Activated CD4-positive, alpha-beta T cell treated with anti-CD3 and anti-CD28 coated beads, Interleukin-2, amount 50 U/mL, for 1 hour (primary cell): ENCODE data around the gene FUT6.

Experiments
- DNase-seq: peaks from one replicate; pipeline ENCODE4 v3.0.0-alpha.2; 2020

Gene FUT6

GRCh38 chr19:5827342-5827890 is 12.1 kb downstream of the FUT6 start:
- DNase-seq: no peak

DNA sequence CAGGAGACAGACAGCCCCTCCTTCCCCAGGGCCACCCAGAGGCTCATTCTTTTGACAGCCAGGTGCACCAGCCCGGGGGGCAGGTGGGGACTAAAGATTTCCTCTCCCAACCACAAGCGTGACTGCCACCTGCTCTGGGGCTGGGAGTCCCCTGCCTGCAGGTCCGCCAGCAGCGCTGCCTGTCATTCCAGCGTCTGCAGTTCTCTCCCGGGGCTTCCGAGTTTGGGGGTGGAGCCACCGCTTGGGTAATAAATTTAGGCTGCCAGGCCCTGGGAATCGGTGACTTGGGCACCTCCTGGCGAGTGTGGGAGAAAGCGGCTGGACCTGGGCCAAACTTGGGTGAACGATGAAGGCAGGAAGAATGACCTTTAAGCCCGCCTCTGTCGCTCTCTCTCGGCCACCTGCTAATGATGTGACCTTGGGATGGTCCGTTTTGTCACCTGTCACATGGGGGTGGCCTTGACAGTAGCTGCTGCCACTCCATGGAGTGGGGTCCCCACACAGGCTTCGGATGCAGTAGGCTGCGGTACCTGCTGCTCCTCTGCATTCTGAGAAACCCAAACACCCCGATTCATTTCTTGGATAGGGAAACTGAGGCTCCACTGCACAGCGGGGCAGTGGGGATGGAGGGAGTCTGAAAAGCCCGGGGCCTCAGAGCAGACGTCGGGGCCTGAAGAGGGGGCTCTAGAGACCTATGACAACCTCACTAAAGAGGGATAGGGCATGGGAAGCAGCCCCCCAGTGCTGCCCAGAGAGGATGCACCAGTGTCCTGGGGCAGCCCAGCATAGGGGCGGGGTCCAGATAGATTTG is 12.8 kb downstream of the FUT6 start:
- no peak for DNase-seq

DNA sequence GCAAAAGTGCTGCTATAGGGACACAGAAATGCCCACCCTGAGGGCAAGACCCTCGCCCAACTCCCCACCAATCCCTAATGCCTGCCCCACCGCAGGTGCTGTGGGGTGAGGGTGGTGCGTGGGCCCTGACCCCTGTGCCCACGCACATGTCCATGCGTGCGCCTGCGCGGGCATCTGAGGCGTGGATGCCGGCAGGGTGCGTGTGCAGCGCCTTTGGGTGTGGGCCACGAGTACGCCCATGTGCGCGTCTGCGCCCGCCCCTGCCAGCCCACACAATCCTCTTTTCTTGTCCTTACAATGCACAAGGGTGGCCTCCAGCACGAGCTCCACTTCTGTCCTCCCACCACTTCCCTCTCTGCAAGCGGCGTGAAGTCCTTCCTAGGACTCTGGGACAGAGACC is 14.3 kb downstream of the FUT6 start:
- no peak for DNase-seq

GRCh38 chr19:5824751-5825150 is 14.8 kb downstream of the FUT6 start:
- DNase-seq: no peak

DNA sequence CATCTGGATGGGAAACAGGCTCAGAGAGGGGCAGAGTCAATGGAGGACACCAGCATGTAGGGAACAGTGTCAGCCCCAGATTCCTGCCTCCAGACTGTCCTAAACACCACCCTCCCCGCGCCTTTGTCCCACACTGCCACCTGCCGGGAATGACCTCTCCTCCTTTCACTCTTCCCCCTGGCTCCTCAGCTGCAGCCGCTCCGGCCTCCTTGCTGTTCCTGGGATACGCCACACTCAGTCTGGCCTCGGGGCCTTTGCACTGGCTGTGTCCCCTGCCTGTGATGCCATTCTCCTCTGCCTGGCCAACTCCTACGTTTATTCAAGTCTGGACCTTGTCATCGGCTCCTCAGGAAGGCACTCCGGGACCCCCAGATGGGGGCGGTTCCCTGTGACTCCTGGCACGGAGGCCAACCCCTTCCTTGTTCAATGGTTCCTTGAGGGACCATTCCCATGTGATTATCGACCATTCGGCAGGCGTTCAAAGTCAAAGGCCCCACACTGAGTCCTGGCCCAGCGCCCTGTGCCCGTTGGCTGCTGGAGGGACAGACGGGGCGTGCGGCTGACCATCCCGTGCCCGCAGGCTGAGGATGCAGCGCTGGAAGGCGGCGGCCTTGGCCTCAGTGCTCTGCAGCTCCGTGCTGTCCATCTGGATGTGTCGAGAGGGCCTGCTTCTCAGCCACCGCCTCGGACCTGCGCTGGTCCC is 15.8 kb downstream of the FUT6 start:
- no peak for DNase-seq

DNA sequence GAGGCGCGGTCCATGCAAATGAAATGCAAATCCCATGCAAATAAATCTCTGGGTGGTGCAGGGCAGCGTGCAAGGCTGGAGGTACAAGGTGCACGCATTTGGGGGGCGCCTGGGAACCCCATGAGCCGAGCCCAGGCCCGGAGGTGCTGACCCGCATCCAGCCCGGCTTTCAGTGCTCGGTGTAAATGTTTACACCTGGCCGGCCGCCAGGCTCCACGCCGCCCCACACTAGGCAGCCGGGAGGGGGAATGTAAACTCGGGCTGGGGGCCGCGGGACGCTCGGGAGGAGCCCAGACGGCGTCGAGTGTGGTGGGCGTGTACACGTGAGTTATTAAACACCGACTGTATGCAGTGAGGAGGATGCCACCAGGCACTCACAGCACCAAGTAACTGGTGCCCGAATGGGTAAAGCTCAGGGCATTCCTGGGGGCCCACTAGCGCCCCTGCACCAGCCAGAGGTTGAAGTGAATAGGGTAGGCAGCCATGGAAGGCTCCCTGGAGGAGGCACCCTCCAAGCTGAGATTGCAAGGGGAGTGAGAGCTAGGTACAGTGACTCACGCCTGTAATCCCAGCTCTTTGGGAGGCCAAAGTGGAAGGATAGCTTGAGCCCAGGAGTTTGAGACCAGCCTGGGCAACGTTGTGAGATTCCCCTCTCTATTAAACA is 17.2 kb downstream of the FUT6 start:
- no peak for DNase-seq

DNA sequence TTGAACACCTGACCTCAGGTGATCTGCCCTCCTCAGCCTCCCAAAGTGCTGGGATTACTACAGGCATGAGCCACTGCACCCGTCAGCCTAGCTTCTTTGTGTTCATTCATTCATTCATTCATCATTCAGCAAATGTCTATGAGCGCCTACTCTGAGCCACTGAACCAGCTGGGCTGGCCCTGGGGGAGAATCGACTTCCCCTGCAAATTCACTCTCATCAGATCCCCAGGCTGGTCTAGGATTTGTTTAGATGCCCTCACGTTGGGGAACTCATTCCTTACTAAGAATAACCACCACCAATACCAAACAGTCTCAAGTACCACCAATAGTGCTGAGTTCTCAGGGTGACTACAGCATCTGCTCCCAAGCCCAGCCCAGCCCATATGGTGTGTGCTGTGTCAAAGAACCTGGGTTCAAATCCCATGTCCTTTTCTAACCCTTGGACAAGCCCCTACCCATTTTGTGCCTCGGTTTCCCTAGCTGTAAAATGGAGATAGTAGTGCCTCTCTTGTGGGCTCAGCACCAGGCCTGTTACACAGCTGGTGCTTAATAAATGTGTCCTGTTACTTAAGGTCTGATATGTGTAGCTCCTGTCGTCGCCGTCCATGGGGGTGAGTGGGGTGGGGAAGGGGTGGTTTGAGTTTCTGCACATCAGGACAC is 17.9 kb downstream of the FUT6 start:
- no peak for DNase-seq

DNA sequence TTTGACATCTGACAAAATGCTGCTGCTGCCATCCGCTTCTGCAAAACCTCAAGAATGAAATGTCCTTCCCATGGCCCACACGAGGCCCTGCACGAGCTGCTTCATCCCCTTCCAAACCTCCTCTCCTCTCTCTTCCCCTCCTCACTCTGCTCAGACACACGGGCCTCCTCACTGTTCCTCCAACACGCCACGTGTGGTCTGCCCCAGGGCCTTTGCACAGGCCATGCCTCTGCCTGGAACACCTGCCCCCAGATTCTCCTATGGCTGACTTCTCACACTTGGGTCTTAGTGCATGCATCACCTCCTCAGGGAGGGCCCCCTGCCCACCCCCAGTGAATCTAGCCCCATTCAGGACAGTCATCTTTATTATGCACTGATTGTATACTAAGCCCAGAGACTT is 18.7 kb downstream of the FUT6 start:
- DNase-seq: no peak

DNA sequence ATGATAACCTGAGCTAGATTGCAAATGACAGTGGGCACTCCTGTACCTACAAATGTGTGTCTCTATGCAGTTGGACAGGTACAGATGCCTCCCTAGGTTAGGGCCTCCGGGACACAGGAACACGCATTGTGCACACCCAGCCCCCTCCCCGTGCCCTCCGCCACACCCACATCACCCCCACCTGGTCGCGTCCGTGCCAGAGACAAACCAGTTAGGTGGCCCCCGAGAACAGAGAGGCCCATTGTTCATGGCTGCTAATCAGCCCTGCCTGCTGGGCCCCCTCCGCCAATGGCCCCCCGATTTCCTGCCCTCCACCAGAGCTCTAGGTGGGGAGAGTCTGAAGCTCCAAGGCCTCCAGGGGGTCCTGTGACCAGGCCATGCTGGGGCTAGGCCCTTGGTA is 20.9 kb downstream of the FUT6 start:
- no peak for DNase-seq

DNA sequence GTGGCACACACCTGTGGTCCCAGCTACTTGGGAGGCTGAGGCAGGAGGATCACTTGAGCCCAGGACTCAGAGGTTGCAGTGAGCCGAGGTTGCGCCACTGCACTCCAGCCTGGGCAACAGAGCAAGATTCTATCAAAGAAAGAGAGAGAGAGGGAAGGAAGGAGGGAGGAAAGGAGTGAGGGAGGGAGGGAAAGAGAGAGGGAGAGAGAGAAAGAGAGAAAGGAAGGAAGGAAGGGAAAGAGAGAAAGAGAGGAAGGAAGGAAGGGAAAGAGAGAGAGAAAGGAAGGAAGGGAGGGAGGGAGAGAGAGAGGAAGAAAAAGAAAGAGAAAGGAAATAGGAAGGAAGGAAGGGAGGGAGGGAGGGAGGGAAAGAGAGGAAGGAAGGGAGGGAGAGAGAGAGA is 22.3 kb downstream of the FUT6 start:
- DNase-seq: no peak

- DNase-seq: no peak
These were observed 24.7 kb downstream of the FUT6 start for GRCh38 chr19:5814852-5815246.

- DNase-seq: no peak
These were observed 25.2 kb downstream of the FUT6 start for GRCh38 chr19:5814123-5814851.

- DNase-seq: no peak
These were observed 28.4 kb downstream of the FUT6 start for GRCh38 chr19:5811117-5811516.

- DNase-seq: no peak
These were observed 30.0 kb downstream of the FUT6 start for GRCh38 chr19:5809469-5809868.

- no peak for DNase-seq
These were observed 30.4 kb downstream of the FUT6 start for GRCh38 chr19:5809053-5809452.

GRCh38 chr19:5808120-5808816 is 31.2 kb downstream of the FUT6 start:
- DNase-seq: no peak

GRCh38 chr19:5806905-5807304 is 32.6 kb downstream of the FUT6 start:
- no peak for DNase-seq

GRCh38 chr19:5806133-5806489 is 33.4 kb downstream of the FUT6 start:
- DNase-seq: no peak

DNA sequence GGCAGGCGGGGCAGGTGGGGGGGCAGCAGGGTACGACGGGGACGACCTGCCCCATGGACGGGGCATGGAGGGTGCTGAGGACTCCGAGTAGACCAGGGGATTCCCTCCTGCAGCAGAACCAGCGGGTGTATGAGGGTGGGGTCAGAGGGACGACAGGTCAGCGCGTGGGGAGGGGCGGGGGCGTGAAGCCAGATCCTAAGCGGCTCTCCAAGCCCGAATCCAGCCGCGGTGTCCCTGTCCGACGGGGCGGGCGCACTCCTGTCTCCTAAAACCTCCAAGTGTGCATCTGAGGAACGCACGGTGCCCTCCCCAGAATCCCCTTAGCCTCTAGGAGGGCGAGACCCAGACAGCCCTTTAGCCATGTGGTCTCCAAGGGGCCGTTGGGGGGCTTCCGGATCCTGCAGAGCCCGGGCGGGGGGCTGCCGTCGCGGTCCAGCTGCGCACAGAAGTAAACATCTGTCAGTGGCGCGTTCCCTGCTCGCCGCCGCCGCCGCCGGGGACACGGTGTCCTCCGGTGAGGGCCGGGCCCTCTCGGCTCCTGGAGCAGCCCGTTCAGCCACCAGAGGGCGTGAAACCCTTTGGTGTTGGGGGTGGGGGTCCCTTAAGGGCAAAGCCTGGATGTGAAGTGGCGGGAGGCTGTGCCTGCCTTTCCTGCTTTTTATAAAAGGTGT is 33.9 kb downstream of the FUT6 start:
- DNase-seq: peak; percentile 66

- peak; percentile 44 for DNase-seq
These were observed 34.7 kb downstream of the FUT6 start, which contains the start of gene NRTN for GRCh38 chr19:5804516-5805461. TSS of gene NRTN (plus strand) at chr19:5805067. CDS start at chr19:5824166, 19,099 bp downstream.
